LNCaP clone FGC (cell line): ENCODE results near the gene OR4D1.
"Not testable (repeated sequence)": the region's sequence is repeated elsewhere in the genome, so short reads cannot be mapped to it uniquely, and the experiment has no call there.

Experiments
- DNase-seq: peaks from one replicate; pipeline ENCODE4 v3.0.0-alpha.2; 2011; ENCODE audit warnings: low read depth
- H3K4me3 ChIP-seq: 2 replicates; pipeline ENCODE4 v1.5.1; 2011; ENCODE audit warnings: mild to moderate bottlenecking, low read depth, low read length, control low read depth
- TF ChIP-seq, protein P1 (sequence below): IDR thresholded peaks from 2 replicates; pipeline ENCODE4 v1.5.1; 2012; ENCODE audit warnings: mild to moderate bottlenecking; ENCODE audit not compliant: control insufficient read depth, insufficient read depth; ENCODE audit errors: extremely low read depth

OR4D1 gene

DNA sequence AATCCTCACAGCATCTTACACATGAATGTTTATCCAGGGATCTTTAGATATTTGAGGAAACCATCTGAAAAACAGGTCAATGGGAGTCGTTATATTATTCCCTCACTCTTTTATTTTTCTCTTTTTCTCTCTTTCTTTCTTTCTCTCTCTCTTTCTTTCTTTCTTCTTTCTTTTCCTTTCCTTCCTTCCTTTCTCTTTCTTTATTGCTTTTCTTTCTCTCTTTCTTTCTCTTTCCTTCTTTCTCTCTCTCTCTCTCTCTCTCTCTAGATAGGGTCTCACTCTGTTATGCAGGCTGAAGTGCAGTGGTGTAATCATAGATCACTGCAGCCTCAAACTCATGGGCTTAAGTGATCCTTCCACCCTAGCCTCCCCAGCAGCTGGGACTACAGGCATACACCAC is 20.3 kb upstream of the OR4D1 start:
- no peak for DNase-seq
- TF ChIP-seq, protein P1, sequence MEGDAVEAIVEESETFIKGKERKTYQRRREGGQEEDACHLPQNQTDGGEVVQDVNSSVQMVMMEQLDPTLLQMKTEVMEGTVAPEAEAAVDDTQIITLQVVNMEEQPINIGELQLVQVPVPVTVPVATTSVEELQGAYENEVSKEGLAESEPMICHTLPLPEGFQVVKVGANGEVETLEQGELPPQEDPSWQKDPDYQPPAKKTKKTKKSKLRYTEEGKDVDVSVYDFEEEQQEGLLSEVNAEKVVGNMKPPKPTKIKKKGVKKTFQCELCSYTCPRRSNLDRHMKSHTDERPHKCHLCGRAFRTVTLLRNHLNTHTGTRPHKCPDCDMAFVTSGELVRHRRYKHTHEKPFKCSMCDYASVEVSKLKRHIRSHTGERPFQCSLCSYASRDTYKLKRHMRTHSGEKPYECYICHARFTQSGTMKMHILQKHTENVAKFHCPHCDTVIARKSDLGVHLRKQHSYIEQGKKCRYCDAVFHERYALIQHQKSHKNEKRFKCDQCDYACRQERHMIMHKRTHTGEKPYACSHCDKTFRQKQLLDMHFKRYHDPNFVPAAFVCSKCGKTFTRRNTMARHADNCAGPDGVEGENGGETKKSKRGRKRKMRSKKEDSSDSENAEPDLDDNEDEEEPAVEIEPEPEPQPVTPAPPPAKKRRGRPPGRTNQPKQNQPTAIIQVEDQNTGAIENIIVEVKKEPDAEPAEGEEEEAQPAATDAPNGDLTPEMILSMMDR = no peak
- H3K4me3 ChIP-seq = no peak overlapping the region

DNA sequence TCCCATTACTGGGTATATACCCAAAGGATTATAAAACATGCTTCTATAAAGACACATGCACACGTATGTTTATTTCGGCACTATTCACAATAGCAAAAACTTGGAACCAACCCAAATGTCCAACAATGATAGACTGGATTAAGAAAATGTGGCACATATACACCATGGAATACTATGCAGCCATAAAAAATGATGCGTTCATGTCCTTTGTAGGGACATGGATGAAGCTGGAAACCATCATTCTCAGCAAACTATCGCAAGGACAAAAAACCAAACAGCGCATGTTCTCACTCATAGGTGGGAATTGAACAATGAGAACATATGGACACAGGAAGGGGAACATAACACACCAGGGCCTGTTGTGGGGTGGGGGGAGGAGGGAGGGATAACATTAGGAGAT is 15.5 kb upstream of the OR4D1 start:
- not testable (repeated sequence) for DNase-seq

DNA sequence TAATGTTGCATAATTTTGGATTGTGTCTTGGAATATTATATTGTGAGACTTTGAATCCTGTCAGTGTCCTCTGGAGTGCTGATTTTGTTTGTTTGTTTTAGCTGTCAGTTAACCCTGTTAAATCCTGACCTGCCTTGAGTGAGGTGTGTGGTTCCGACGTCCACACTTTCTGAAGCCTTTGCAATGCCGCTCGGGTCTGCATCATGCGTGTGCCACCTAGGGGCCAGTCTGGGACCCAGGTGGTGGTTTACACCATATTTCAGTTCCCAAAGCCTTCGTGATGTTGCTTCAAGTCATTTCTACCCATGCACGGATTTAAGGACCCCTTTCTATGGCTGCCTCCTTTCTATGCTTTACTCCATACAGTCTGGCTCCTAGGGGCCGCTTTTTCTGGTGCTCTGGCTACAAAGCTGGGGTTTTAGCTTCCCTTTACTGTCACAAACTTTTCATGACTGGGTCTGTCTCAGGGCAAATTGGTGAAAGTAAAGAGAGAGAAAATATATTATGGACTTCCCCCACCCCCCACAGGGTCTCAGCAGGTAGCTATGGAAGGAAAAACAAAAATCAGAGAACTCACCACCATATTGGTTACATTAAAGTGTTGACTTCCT is 11.4 kb upstream of the OR4D1 start:
- TF ChIP-seq, protein P1 = peak; percentile 80
- DNase-seq = no peak
- H3K4me3 ChIP-seq = no peak overlapping the region

More for the DNA sequence above, 15.5 kb upstream of the OR4D1 start:
- H3K4me3 ChIP-seq = not testable (repeated sequence)

DNA sequence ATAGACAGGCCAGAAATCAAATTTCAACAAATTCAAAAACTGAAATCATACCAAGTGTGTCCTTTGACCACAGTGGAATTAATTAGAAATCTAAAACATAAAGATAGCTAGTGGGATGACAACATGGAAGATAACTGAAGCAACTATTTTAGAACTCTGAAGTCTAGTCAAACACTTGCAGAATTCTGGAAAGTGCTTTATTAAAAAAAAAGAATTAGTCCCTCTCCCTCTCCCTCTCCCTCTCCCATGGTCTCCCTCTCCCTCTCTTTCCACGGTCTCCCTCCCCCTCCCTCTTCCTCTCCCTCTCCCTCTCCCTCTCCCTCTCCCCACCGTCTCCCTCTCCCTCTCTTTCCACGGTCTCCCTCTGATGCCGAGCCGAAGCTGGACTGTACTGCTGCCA is 6.7 kb upstream of the OR4D1 start:
- no peak overlapping the region for H3K4me3 ChIP-seq
- no peak for DNase-seq
- TF ChIP-seq, protein P1 = no peak

DNA sequence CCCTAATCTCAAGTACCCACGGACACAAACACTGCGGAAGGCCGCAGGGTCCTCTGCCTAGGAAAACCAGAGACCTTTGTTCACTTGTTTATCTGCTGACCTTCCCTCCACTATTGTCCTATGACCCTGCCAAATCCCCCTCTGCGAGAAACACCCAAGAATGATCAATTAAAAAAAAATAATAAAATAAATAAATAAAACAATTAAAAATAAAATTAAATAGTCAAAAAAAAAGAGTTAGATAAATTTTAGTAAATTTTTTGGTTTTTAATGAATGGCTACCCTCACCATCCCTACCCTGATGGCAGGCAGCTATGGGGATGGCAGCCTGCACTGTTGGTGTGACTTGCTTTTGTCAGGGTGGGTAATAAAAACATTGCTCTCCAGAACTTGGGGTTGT is 4.8 kb upstream of the OR4D1 start:
- not testable (repeated sequence) for H3K4me3 ChIP-seq, DNase-seq

DNA sequence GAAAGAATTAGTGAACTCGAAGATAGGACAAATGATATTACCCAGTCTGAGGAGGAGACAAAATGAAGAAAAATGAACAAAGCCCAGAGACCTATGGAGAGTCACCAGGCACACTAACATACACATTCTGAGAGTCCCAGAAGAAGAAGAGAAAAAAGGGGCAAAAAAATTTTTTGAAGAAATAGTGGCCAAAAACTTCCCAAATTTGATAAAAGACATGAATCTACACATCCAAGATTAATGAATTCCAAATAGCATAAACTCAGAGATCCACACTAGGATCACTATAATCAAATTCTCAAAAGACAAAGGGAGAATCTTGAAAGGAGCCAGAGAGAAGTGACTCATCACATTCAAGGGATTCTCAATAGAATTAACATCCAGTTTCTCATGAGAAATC is 3.4 kb upstream of the OR4D1 start:
- no peak for DNase-seq
- TF ChIP-seq, protein P1 = no peak
- H3K4me3 ChIP-seq = no peak overlapping the region

DNA sequence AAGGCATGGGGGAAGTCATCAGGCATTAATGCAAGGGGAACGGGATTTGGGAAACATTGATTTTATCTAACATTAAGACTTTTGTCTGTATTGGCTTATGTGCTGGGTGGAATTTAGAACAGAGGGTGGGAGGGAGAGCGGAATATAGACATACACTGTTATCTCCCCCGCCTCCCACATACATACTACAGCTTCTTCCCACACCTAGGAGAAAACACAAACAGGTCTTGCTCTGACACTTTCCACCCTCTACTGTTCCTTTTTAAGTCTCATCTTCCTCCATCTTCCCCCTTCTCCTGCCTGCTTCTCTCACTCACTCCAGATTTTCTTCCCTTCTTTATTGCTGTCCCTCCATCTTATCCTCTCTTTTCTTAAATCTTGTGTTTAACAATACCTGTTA is 425 bp downstream of the OR4D1 start:
- TF ChIP-seq, protein P1 = no peak
- no peak overlapping the region for H3K4me3 ChIP-seq
- DNase-seq = no peak

DNA sequence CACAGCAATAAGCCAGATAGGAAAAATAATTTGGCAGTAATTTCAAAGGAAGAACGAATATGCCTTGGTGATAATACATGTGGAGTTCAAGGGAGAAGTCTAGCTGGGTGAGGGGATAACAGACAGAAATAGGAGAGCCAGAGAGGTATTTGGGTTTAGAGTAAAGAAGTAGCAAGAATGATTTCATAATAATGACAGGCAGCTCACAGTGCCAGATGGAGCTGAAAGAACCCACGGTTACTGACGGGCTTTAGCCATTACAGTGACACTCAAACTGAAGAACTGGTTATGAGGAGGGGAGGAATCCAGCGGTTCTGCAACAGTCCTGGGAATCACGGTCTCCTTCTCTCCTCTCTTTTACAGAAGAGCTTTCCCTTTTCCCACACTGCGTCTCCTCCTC is 2.2 kb downstream of the OR4D1 start:
- no peak for DNase-seq
- H3K4me3 ChIP-seq = no peak overlapping the region
- TF ChIP-seq, protein P1 = no peak
